ENCODE results near the gene CGNL1. TPM values are rescaled to one million over a fixed set of nuclear protein-coding genes. Genes with fewer than 3 reads are reported as not detected.

CGNL1 gene
- total RNA-seq, 1 donor from 2014 or later: 11.0 TPM

- Histone ChIP-seq H3K4me2 (ENCODE audit: low read length) (no peak overlapping the region), H3K36me3 (ENCODE audit: insufficient read depth, low read length) (no peaks in the 10 kb centered on the region), H3K9ac (ENCODE audit: low read length) (no peak overlapping the region), H4K20me1 (ENCODE audit: insufficient read depth, low read length) (no peaks in the 10 kb centered on the region), H2AFZ (ENCODE audit: low read depth, low read length) (no peak overlapping the region), H3K4me3 (ENCODE audit: insufficient read depth, low read depth, low read length) (no peak overlapping the region), H3K9me3 (ENCODE audit: insufficient read depth, low read depth, low read length) (no peaks in the 10 kb centered on the region), H3K4me1 (ENCODE audit: insufficient read depth, low read length) (peaks cover 27% of the 10 kb centered on the region), H3K27ac (ENCODE audit: low read depth, low read length) (no peak overlapping the region), H3K27me3 (ENCODE audit: insufficient read depth, low read length) (no peaks in the 10 kb centered on the region), H3K79me2 (ENCODE audit: insufficient read depth, low read length) (no peaks in the 10 kb centered on the region)
- TF ChIP-seq EZH2 (IDR thresholded peaks at IDR 0.05; ENCODE audit: insufficient read depth, low read length) (no peak), CTCF (IDR thresholded peaks at IDR 0.05; ENCODE audit: insufficient read depth, low read depth, low read length) (no peak)
- Mint-ChIP-seq H3K4me1 (ENCODE audit: low read depth, unreplicated experiment) (peaks cover 32% of the 10 kb centered on the region), H3K4me3 (ENCODE audit: unreplicated experiment) (no peak overlapping the region), H3K36me3 (ENCODE audit: low read depth, unreplicated experiment) (no peaks in the 10 kb centered on the region), H3K27me3 (ENCODE audit: low read depth, unreplicated experiment) (no peaks in the 10 kb centered on the region), H3K27ac (ENCODE audit: unreplicated experiment) (peak overlapping the region; percentile 82), H3K9me3 (ENCODE audit: unreplicated experiment) (peaks cover 4% of the 10 kb centered on the region)
- FAIRE-seq (no peak), DNase-seq (ENCODE audit: low read depth) (no peak)
Observed at GRCh38 chr15:57509126-57509525, 132.8 kb downstream of the CGNL1 start.

- Histone ChIP-seq H3K9me3 (ENCODE audit: insufficient read depth, low read depth, low read length) (no peaks in the 10 kb centered on the region), H3K79me2 (ENCODE audit: insufficient read depth, low read length) (no peaks in the 10 kb centered on the region), H3K27me3 (ENCODE audit: insufficient read depth, low read length) (no peaks in the 10 kb centered on the region), H4K20me1 (ENCODE audit: insufficient read depth, low read length) (no peaks in the 10 kb centered on the region), H2AFZ (ENCODE audit: low read depth, low read length) (no peak overlapping the region), H3K4me1 (ENCODE audit: insufficient read depth, low read length) (peaks cover 19% of the 10 kb centered on the region), H3K4me3 (ENCODE audit: insufficient read depth, low read depth, low read length) (no peak overlapping the region), H3K27ac (ENCODE audit: low read depth, low read length) (peak overlapping the region; percentile 43), H3K9ac (ENCODE audit: low read length) (no peak overlapping the region), H3K36me3 (ENCODE audit: insufficient read depth, low read length) (no peaks in the 10 kb centered on the region), H3K4me2 (ENCODE audit: low read length) (no peak overlapping the region)
- no peak overlapping the region for H3K4me3 Mint-ChIP-seq (ENCODE audit: unreplicated experiment)
- TF ChIP-seq CTCF (IDR thresholded peaks at IDR 0.05; ENCODE audit: insufficient read depth, low read depth, low read length) (no peak), EZH2 (IDR thresholded peaks at IDR 0.05; ENCODE audit: insufficient read depth, low read length) (no peak)
- peaks cover 32% of the 10 kb centered on the region for H3K4me1 Mint-ChIP-seq (ENCODE audit: low read depth, unreplicated experiment)
- DNase-seq (ENCODE audit: low read depth) (no peak), FAIRE-seq (no peak)
- peaks cover 4% of the 10 kb centered on the region for H3K9me3 Mint-ChIP-seq (ENCODE audit: unreplicated experiment)
- H3K27ac Mint-ChIP-seq (ENCODE audit: unreplicated experiment): peak overlapping the region; percentile 14
- no peaks in the 10 kb centered on the region for H3K36me3 Mint-ChIP-seq (ENCODE audit: low read depth, unreplicated experiment)
- peaks cover 3% of the 10 kb centered on the region for H3K27me3 Mint-ChIP-seq (ENCODE audit: low read depth, unreplicated experiment)
Observed at GRCh38 chr15:57509965-57510364, 133.7 kb downstream of the CGNL1 start.

GRCh38 chr15:57510647-57511046, 134.3 kb downstream of the CGNL1 start:
- H3K4me2 ChIP-seq (ENCODE audit: low read length): peak overlapping the region; percentile 12
- FAIRE-seq: no peak
- no peaks in the 10 kb centered on the region for H3K9me3 ChIP-seq (ENCODE audit: insufficient read depth, low read depth, low read length)

More at GRCh38 chr15:57510647-57511046, 134.3 kb downstream of the CGNL1 start:
- H3K36me3 Mint-ChIP-seq (ENCODE audit: low read depth, unreplicated experiment): no peaks in the 10 kb centered on the region
- H3K4me1 Mint-ChIP-seq (ENCODE audit: low read depth, unreplicated experiment): peaks cover 29% of the 10 kb centered on the region
- Histone ChIP-seq H4K20me1 (ENCODE audit: insufficient read depth, low read length) (no peaks in the 10 kb centered on the region), H2AFZ (ENCODE audit: low read depth, low read length) (no peak overlapping the region), H3K79me2 (ENCODE audit: insufficient read depth, low read length) (no peaks in the 10 kb centered on the region), H3K27ac (ENCODE audit: low read depth, low read length) (peak overlapping the region; percentile 43), H3K4me3 (ENCODE audit: insufficient read depth, low read depth, low read length) (no peak overlapping the region), H3K9ac (ENCODE audit: low read length) (no peak overlapping the region), H3K27me3 (ENCODE audit: insufficient read depth, low read length) (no peaks in the 10 kb centered on the region), H3K36me3 (ENCODE audit: insufficient read depth, low read length) (no peaks in the 10 kb centered on the region), H3K4me1 (ENCODE audit: insufficient read depth, low read length) (peaks cover 12% of the 10 kb centered on the region)
- peaks cover 4% of the 10 kb centered on the region for H3K9me3 Mint-ChIP-seq (ENCODE audit: unreplicated experiment)
- no peak overlapping the region for H3K4me3 Mint-ChIP-seq (ENCODE audit: unreplicated experiment)
- DNase-seq (ENCODE audit: low read depth): peak; percentile 89
- H3K27ac Mint-ChIP-seq (ENCODE audit: unreplicated experiment): no peak overlapping the region
- H3K27me3 Mint-ChIP-seq (ENCODE audit: low read depth, unreplicated experiment): peaks cover 3% of the 10 kb centered on the region
- no peak for TF ChIP-seq EZH2 (IDR thresholded peaks at IDR 0.05; ENCODE audit: insufficient read depth, low read length)
- TF ChIP-seq CTCF (IDR thresholded peaks at IDR 0.05; ENCODE audit: insufficient read depth, low read depth, low read length): no peak

Measured in astrocyte (in vitro differentiated cells and primary cell).